Adrenal gland (tissue), 5 donors: Measurements from ENCODE around the gene DZANK1.

Experiments used
- CTCF ChIP-seq, 6 experiments: fragments of 450-650 bp in 4 of 6; fragments of 200-600 bp in 2 of 6; sonication (generic) in 1 of 6; IDR thresholded peaks; 1 replicate in 5 of 6; 2 replicates in 1 of 6; pipeline versions ENCODE4 v1.5.1 to v1.8.0; 2016 to 2021; ENCODE audit warnings: antibody characterized with exemption in 6 of 6, mild to moderate bottlenecking in 2 of 6, moderate library complexity in 1 of 6
- POLR2A ChIP-seq, 2 donors: fragments of 450-650 bp; IDR thresholded peaks; one replicate each; pipeline ENCODE4 v1.6.1; 2017; ENCODE audit warnings: antibody characterized with exemption in 2 of 2, mild to moderate bottlenecking in 2 of 2, moderate library complexity in 1 of 2
- donor health status: DM: no; HTN: no; CAD: no.

GRCh38 chr20:18515973-18516372, 49.1 kb upstream of the DZANK1 start:
- TF ChIP-seq CTCF (IDR thresholded peaks at IDR 0.05) (no peak), POLR2A (IDR thresholded peaks at IDR 0.05) (no peak)
